Ishikawa (cell line): ENCODE results near the gene RBMXL3.

Experiments used
- CEBPB ChIP-seq: IDR thresholded peaks from 2 replicates; pipeline ENCODE4 v1.6.1; 2012
- CREB1 ChIP-seq: IDR thresholded peaks from 2 replicates; pipeline ENCODE4 v1.6.1; 2012; ENCODE audit warnings: low read depth
- EGR1 ChIP-seq: IDR thresholded peaks from 2 replicates; pipeline ENCODE4 v1.6.1; 2012
- EP300 ChIP-seq: IDR thresholded peaks from 2 replicates; pipeline ENCODE4 v1.6.1; 2012; ENCODE audit warnings: borderline replicate concordance
- FOXM1 ChIP-seq: IDR thresholded peaks from 2 replicates; pipeline ENCODE4 v1.6.1; 2012; ENCODE audit warnings: low read depth, borderline replicate concordance
- MAX ChIP-seq: IDR thresholded peaks from 2 replicates; pipeline ENCODE4 v1.6.1; 2012
- NFIC ChIP-seq: IDR thresholded peaks from 2 replicates; pipeline ENCODE4 v1.6.1; 2012
- RAD21 ChIP-seq: IDR thresholded peaks from 2 replicates; pipeline ENCODE4 v1.6.1; 2012; ENCODE audit warnings: low read depth
- TAF1 ChIP-seq: IDR thresholded peaks from 2 replicates; pipeline ENCODE4 v1.6.1; 2012; ENCODE audit warnings: low read depth, mild to moderate bottlenecking
- TCF12 ChIP-seq: IDR thresholded peaks from 2 replicates; pipeline ENCODE4 v1.6.1; 2012; ENCODE audit warnings: low read depth
- TEAD4 ChIP-seq: IDR thresholded peaks from 2 replicates; pipeline ENCODE4 v1.6.1; 2012
- USF1 ChIP-seq: IDR thresholded peaks from 2 replicates; pipeline ENCODE4 v1.6.1; 2012
- YY1 ChIP-seq: IDR thresholded peaks from 2 replicates; pipeline ENCODE4 v1.6.1; 2012; ENCODE audit warnings: low read depth
- ZBTB7A ChIP-seq: IDR thresholded peaks from 2 replicates; pipeline ENCODE4 v1.6.1; 2012; ENCODE audit warnings: low read depth
- TF ChIP-seq, protein P1 (sequence below): IDR thresholded peaks from 2 replicates; pipeline ENCODE4 v1.6.1; 2012; ENCODE audit warnings: low read depth, mild to moderate bottlenecking

The RBMXL3 gene

GRCh38 chrX:115177932-115178331, 11.3 kb upstream of the RBMXL3 start:
- TF ChIP-seq MAX, result no peak
- no peak for TF ChIP-seq YY1
- TF ChIP-seq TCF12, result no peak
- TF ChIP-seq EGR1, result no peak
- TF ChIP-seq ZBTB7A, result no peak
- no peak for TF ChIP-seq RAD21
- TF ChIP-seq TEAD4, result no peak
- TF ChIP-seq, protein P1, sequence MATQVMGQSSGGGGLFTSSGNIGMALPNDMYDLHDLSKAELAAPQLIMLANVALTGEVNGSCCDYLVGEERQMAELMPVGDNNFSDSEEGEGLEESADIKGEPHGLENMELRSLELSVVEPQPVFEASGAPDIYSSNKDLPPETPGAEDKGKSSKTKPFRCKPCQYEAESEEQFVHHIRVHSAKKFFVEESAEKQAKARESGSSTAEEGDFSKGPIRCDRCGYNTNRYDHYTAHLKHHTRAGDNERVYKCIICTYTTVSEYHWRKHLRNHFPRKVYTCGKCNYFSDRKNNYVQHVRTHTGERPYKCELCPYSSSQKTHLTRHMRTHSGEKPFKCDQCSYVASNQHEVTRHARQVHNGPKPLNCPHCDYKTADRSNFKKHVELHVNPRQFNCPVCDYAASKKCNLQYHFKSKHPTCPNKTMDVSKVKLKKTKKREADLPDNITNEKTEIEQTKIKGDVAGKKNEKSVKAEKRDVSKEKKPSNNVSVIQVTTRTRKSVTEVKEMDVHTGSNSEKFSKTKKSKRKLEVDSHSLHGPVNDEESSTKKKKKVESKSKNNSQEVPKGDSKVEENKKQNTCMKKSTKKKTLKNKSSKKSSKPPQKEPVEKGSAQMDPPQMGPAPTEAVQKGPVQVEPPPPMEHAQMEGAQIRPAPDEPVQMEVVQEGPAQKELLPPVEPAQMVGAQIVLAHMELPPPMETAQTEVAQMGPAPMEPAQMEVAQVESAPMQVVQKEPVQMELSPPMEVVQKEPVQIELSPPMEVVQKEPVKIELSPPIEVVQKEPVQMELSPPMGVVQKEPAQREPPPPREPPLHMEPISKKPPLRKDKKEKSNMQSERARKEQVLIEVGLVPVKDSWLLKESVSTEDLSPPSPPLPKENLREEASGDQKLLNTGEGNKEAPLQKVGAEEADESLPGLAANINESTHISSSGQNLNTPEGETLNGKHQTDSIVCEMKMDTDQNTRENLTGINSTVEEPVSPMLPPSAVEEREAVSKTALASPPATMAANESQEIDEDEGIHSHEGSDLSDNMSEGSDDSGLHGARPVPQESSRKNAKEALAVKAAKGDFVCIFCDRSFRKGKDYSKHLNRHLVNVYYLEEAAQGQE, result no peak
- TF ChIP-seq NFIC, result no peak
- TF ChIP-seq CREB1, result no peak
- no peak for TF ChIP-seq TAF1
- TF ChIP-seq CEBPB, result no peak
- no peak for TF ChIP-seq USF1
- TF ChIP-seq FOXM1, result no peak

DNA sequence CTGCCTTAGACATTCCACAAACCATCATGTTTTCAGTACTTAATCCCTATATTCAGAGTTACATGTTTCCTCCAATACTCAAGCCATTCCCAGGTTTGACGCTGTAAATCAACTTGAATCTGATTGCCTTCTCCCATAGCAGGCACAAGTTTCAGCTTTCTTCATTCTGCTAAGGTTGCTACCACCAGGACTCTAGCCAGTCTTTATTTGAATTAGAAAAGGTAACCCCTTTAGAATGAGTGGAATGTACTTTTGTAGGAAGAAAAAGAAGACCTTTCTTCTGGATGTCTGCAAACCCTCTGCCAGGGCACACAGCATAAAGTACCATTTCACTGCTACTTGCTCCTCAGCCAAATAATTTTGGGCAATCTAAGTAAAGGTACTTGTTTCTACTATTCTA, 10.7 kb upstream of the RBMXL3 start:
- TF ChIP-seq EP300, result no peak
- TF ChIP-seq, protein P1, result no peak
- no peak for TF ChIP-seq CREB1
- TF ChIP-seq ZBTB7A, result no peak
- TF ChIP-seq TAF1, result no peak
- no peak for TF ChIP-seq MAX
- no peak for TF ChIP-seq EGR1
- no peak for TF ChIP-seq YY1
- no peak for TF ChIP-seq TCF12
- no peak for TF ChIP-seq FOXM1
- no peak for TF ChIP-seq NFIC
- no peak for TF ChIP-seq TEAD4
- no peak for TF ChIP-seq CEBPB
- no peak for TF ChIP-seq USF1
- TF ChIP-seq RAD21, result no peak

DNA sequence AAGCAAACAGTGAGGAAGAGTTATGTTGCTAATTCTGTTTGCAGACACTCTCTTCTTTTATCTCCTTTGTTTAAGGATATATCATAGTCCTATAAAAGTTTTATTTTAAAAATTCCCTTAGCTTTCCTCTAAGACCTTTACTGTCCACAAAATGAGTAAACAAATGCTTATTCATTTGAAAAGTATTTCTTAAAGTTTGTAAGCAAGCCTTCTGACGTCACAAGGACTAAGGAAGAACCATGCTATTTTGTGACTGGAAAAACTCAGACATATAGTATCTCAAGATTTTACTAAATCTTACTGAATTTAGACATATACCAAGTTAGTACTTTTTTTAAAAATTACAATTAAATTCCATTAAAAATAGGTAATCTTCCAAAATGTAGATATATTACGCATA, 5.2 kb upstream of the RBMXL3 start:
- TF ChIP-seq CREB1 (no peak), USF1 (no peak), RAD21 (no peak), CEBPB (no peak), YY1 (no peak), NFIC (no peak), EGR1 (no peak), FOXM1 (no peak), TAF1 (no peak)
- TF ChIP-seq, protein P1, result no peak

GRCh38 chrX:115189646-115190635, 731 bp downstream of the RBMXL3 start:
- TF ChIP-seq EP300, result no peak
